CD8-positive, alpha-beta memory T cell (primary cell): Measurements from ENCODE around the gene IMPA2. TPM values are rescaled to one million over a fixed set of nuclear protein-coding genes. Genes with fewer than 3 reads are reported as not detected.
"Not testable (repeated sequence)": the region's sequence is repeated elsewhere in the genome, so short reads cannot be mapped to it uniquely, and the experiment has no call there.

ENCODE experiments used
- CTCF ChIA-PET: fragments of 350-600 bp; sonication (Branson Sonifier 250); formaldehyde crosslinking; loops from one replicate; lab custom pipeline; 2021; ENCODE audit warnings: antibody characterized with exemption; lab: Charles Lee
- POLR2A ChIA-PET: fragments of 350-600 bp; sonication (Branson Sonifier 250); formaldehyde crosslinking; loops from one replicate; lab custom pipeline; 2021; ENCODE audit warnings: antibody characterized with exemption; lab: Charles Lee
- DNase-seq, 5 donors: peaks; one replicate each; pipeline versions ENCODE4 v3.0.0 to v3.0.0-alpha.2; 2020 to 2022; ENCODE audit warnings: mixed read lengths in 1 of 5
- H3K27ac ChIP-seq: one replicate; pipeline ENCODE4 v1.7.0; 2013; ENCODE audit warnings: low read depth, mild to moderate bottlenecking, low read length, moderate library complexity
- H3K27me3 ChIP-seq: 2 replicates; pipeline ENCODE4 v1.7.0; 2013; ENCODE audit warnings: low read length, mild to moderate bottlenecking; ENCODE audit not compliant: insufficient read depth, poor library complexity, severe bottlenecking
- H3K36me3 ChIP-seq: 2 replicates; pipeline ENCODE4 v1.7.0; 2013; ENCODE audit warnings: mild to moderate bottlenecking, low read length, moderate library complexity; ENCODE audit not compliant: insufficient read depth
- H3K4me1 ChIP-seq: 2 replicates; pipeline ENCODE4 v1.7.0; 2013; ENCODE audit warnings: mild to moderate bottlenecking, low read length, moderate library complexity; ENCODE audit not compliant: insufficient read depth
- H3K4me3 ChIP-seq: 2 replicates; pipeline ENCODE4 v1.7.0; 2013; ENCODE audit warnings: mild to moderate bottlenecking, low read length
- H3K9me3 ChIP-seq: 2 replicates; pipeline ENCODE4 v1.7.0; 2013; ENCODE audit warnings: mild to moderate bottlenecking, low read length
- H3K27ac Mint-ChIP-seq, 8 donors: one replicate each; pipeline ENCODE4 v1.8.0; 2020 to 2021; ENCODE audit warnings: mixed read lengths in 8 of 8, mild to moderate bottlenecking in 6 of 8, inconsistent platforms in 3 of 8, moderate library complexity in 3 of 8
- H3K27me3 Mint-ChIP-seq, 2 donors: one replicate each; pipeline ENCODE4 v1.8.0; 2020 to 2021; ENCODE audit warnings: mixed read lengths in 2 of 2, mild to moderate bottlenecking in 1 of 2, moderate library complexity in 1 of 2
- H3K36me3 Mint-ChIP-seq, 3 donors: one replicate each; pipeline ENCODE4 v1.8.0; 2020 to 2021; ENCODE audit warnings: mixed read lengths in 3 of 3, inconsistent platforms in 1 of 3, mild to moderate bottlenecking in 1 of 3
- H3K4me1 Mint-ChIP-seq, 3 donors: one replicate each; pipeline ENCODE4 v1.8.0; 2020 to 2021; ENCODE audit warnings: mixed read lengths in 3 of 3, inconsistent platforms in 1 of 3, mild to moderate bottlenecking in 1 of 3
- H3K4me3 Mint-ChIP-seq, 7 donors: one replicate each; pipeline ENCODE4 v1.8.0; 2020 to 2021; ENCODE audit warnings: mixed read lengths in 7 of 7, mild to moderate bottlenecking in 6 of 7, moderate library complexity in 4 of 7, inconsistent platforms in 2 of 7
- H3K9me3 Mint-ChIP-seq, 5 donors: one replicate each; pipeline ENCODE4 v1.8.0; 2020 to 2022; ENCODE audit warnings: mixed read lengths in 5 of 5, mild to moderate bottlenecking in 3 of 5, moderate library complexity in 2 of 5, inconsistent platforms in 1 of 5
- polyA plus RNA-seq: library from polyadenylated mRNA; unstranded; fragments of 300-500 nt; fragmentation: Illumina TruSeq; gene quantifications from one replicate; pipeline ENCODE4 v1.2.3, GENCODE V29; 2021
- total RNA-seq, 2 experiments: library from RNA; stranded (reverse); gene quantifications; one replicate each; pipeline ENCODE4 v1.2.3, GENCODE V29; 2021

Gene IMPA2
- total and polyA plus RNA-seq, 3 experiments from 2014 or later = 6.2 to 14.0 (median 13.3) TPM

DNA sequence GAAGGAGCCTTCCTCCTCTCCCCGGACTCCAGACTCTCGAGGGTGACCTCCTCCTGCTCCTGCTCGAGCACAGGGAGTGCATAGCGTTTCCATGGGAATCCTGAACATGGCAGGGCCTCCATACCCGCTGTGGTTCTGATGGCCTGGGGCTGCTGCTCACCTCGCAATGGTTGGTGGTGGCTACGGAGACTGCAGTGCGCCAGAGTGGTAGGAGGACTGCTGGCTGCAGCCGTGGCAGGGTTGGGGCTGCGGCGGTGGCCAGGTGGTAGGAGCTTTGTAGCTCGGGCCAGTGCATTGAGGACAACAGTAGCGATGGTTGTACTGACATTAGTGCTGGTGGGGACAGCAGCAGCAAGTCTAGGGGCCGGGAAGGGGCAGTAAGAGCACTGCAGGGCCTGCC is 80.4 kb downstream of the IMPA2 start:
- H3K4me3 ChIP-seq = no peak overlapping the region
- H3K27me3 Mint-ChIP-seq = peaks cover 0 to 4% of the 10 kb centered on the region in 2 donors
- H3K27me3 ChIP-seq = no peaks in the 10 kb centered on the region
- no peak overlapping the region for H3K27ac Mint-ChIP-seq
- POLR2A ChIA-PET = no interaction called here
- no peaks in the 10 kb centered on the region for H3K4me1 ChIP-seq
- H3K36me3 Mint-ChIP-seq = no peaks in the 10 kb centered on the region
- no peaks in the 10 kb centered on the region for H3K9me3 Mint-ChIP-seq
- no peaks in the 10 kb centered on the region for H3K36me3 ChIP-seq
- DNase-seq = no peak
- no peaks in the 10 kb centered on the region for H3K9me3 ChIP-seq
- no peak overlapping the region for H3K4me3 Mint-ChIP-seq
- CTCF ChIA-PET = no interaction called here
- H3K4me1 Mint-ChIP-seq = no peaks in the 10 kb centered on the region
- H3K27ac ChIP-seq = no peak overlapping the region

DNA sequence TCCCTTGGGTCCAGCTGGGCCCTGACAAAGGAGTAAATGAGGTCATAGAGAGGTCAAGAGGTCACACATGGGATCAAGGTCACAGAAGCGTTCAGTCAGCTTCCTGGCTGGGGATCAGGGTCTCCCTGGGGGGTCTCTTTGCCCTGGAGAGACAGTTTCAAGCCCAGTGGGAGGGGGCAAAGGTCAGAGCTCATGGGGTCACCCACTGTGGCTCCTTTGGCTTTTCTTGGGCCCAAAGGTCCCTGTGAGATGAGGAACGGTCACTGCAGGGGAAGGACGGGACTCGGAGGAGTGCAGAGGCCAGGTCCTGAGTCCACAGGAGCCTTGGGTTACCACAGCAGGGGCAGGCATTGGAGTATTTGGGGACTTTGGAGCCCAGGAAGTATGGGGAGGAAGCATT is 81.7 kb downstream of the IMPA2 start:
- H3K9me3 Mint-ChIP-seq = no peaks in the 10 kb centered on the region
- ChIA-PET POLR2A (no interaction called here), CTCF (no interaction called here)
- no peaks in the 10 kb centered on the region for H3K36me3 Mint-ChIP-seq
- no peaks in the 10 kb centered on the region for H3K4me1 ChIP-seq
- H3K4me3 ChIP-seq = no peak overlapping the region
- H3K36me3 ChIP-seq = no peaks in the 10 kb centered on the region
- no peaks in the 10 kb centered on the region for H3K9me3 ChIP-seq
- no peak overlapping the region for H3K4me3 Mint-ChIP-seq
- H3K27me3 Mint-ChIP-seq = peaks cover 0 to 4% of the 10 kb centered on the region in 2 donors
- no peaks in the 10 kb centered on the region for H3K27me3 ChIP-seq
- H3K27ac Mint-ChIP-seq = no peak overlapping the region
- H3K27ac ChIP-seq = no peak overlapping the region
- no peak for DNase-seq
- H3K4me1 Mint-ChIP-seq = no peaks in the 10 kb centered on the region

GRCh38 chr18:12064086-12064763 is 82.9 kb downstream of the IMPA2 start:
- Mint-ChIP-seq H3K9me3 (no peaks in the 10 kb centered on the region), H3K27ac (no peak overlapping the region), H3K4me1 (no peaks in the 10 kb centered on the region), H3K36me3 (no peaks in the 10 kb centered on the region), H3K27me3 (peaks cover 7 to 10% of the 10 kb centered on the region in 2 donors), H3K4me3 (no peak overlapping the region)
- ChIA-PET POLR2A (no interaction called here), CTCF (no interaction called here)
- H3K4me3 ChIP-seq = no peak overlapping the region
- no peak for DNase-seq
- H3K27me3 ChIP-seq = no peaks in the 10 kb centered on the region
- no peaks in the 10 kb centered on the region for H3K4me1 ChIP-seq
- no peaks in the 10 kb centered on the region for H3K9me3 ChIP-seq
- H3K27ac ChIP-seq = no peak overlapping the region
- no peaks in the 10 kb centered on the region for H3K36me3 ChIP-seq

DNA sequence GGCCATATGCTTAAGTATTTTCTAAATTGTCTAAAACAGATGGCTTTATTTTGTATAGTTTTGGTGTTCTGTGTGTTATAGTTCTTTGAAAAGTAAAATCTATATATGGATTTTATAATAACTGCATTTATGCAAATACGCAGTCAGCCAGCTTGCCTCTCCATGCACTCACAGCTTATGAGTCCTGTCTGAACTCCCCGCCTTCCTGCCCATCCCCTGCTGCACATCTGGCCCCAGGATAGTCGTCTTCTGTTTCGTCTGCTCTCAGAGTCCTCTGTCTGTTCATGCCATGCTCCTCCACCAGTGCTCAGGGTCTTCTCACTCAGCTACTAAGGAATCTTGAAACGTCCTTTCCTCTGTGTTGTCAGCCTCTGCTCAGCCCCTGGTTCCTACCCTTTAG is 84.1 kb downstream of the IMPA2 start:
- no peaks in the 10 kb centered on the region for H3K4me1 Mint-ChIP-seq
- ChIA-PET CTCF (no interaction called here), POLR2A (no interaction called here)

GRCh38 chr18:12066910-12067511 is 85.7 kb downstream of the IMPA2 start:
- ChIA-PET CTCF (no interaction called here), POLR2A (no interaction called here)
- H3K9me3 Mint-ChIP-seq = no peaks in the 10 kb centered on the region
- peaks cover 8 to 19% of the 10 kb centered on the region in 2 donors for H3K27me3 Mint-ChIP-seq
- DNase-seq = no peak
- H3K4me3 Mint-ChIP-seq = no peak overlapping the region
- no peak overlapping the region for H3K27ac Mint-ChIP-seq
- no peaks in the 10 kb centered on the region for H3K36me3 Mint-ChIP-seq
- Histone ChIP-seq H3K27ac (no peak overlapping the region), H3K36me3 (no peaks in the 10 kb centered on the region), H3K27me3 (no peaks in the 10 kb centered on the region), H3K4me1 (no peaks in the 10 kb centered on the region), H3K4me3 (no peak overlapping the region), H3K9me3 (no peaks in the 10 kb centered on the region)
- no peaks in the 10 kb centered on the region for H3K4me1 Mint-ChIP-seq

More for the DNA sequence above, 84.1 kb downstream of the IMPA2 start:
- Mint-ChIP-seq H3K36me3 (no peaks in the 10 kb centered on the region), H3K27me3 (peaks cover 8 to 15% of the 10 kb centered on the region in 2 donors), H3K27ac (no peak overlapping the region), H3K9me3 (no peaks in the 10 kb centered on the region), H3K4me3 (no peak overlapping the region)
- Histone ChIP-seq H3K36me3 (no peaks in the 10 kb centered on the region), H3K4me3 (no peak overlapping the region), H3K4me1 (no peaks in the 10 kb centered on the region), H3K9me3 (no peaks in the 10 kb centered on the region), H3K27me3 (no peaks in the 10 kb centered on the region), H3K27ac (no peak overlapping the region)
- no peak for DNase-seq

DNA sequence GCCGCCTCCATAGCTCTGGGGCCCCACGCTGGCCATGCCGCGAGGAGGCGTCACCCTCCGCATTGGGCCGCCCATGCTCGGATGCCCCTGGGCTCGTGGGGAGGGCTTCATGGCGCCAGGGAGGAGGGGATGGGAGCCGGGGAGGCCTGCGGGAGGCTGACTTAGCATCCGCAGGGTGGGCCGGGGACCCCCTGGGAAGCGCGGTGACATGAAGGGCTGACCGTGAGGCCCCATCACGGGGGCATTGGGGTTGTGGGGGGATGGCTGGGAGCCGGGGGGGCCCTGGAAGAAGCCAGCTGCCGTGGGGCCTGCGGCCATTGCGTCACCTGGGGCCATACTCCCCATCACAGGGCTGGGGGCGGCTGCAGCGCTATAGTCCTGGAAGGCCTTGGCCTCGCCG is 86.4 kb downstream of the IMPA2 start:
- DNase-seq = no peak
- Histone ChIP-seq H3K4me1 (no peaks in the 10 kb centered on the region), H3K9me3 (no peaks in the 10 kb centered on the region), H3K27ac (no peak overlapping the region), H3K36me3 (no peaks in the 10 kb centered on the region), H3K27me3 (no peaks in the 10 kb centered on the region), H3K4me3 (no peak overlapping the region)
- POLR2A ChIA-PET = no interaction called here
- CTCF ChIA-PET = no interaction called here
- Mint-ChIP-seq H3K27ac (no peak overlapping the region), H3K9me3 (no peaks in the 10 kb centered on the region), H3K36me3 (no peaks in the 10 kb centered on the region), H3K4me3 (no peak overlapping the region), H3K27me3 (peaks cover 8 to 19% of the 10 kb centered on the region in 2 donors), H3K4me1 (no peaks in the 10 kb centered on the region)

DNA sequence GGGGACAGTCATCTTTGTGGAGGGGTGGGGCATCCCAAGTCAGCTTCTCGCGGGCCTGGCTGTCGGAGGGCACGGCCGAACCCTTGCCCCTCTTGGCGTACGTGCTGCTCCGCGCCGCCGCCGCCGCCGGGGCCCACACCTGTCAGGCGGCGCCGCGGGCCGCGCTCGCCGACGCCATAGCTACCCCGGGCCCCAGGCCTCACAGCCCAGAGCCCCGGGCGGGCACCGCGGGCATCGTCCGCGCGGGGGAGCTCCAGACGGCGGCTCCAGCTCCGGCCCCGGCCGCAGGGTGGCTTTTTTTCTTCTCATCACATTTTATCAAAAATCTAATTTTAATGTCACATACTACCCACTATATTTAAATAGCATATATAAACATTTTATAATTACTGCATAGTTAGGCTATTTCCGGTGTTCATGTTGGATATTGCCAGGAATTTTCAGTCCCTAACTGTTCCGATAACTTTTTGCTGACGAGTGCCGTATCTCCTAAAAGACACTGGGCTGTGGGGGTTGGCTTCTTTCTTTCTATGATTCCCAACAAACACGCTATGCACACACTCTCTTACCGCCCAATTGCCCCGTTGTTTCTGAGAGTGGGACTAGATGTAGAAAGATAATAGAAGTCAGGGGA is 87.1 kb downstream of the IMPA2 start:
- not testable (repeated sequence) for DNase-seq, H3K4me3 Mint-ChIP-seq

GRCh38 chr18:12068950-12069320 is 87.6 kb downstream of the IMPA2 start:
- CTCF ChIA-PET = no interaction called here

More for the DNA sequence above, 87.1 kb downstream of the IMPA2 start:
- H3K4me1 Mint-ChIP-seq, H3K27ac Mint-ChIP-seq, H3K9me3 ChIP-seq, H3K4me3 ChIP-seq, H3K27me3 ChIP-seq, H3K36me3 ChIP-seq, CTCF ChIA-PET, H3K27ac ChIP-seq, H3K9me3 Mint-ChIP-seq, H3K4me1 ChIP-seq, POLR2A ChIA-PET, H3K36me3 Mint-ChIP-seq: not testable (repeated sequence)
- peaks cover 8 to 19% of the 10 kb centered on the region in 2 donors for H3K27me3 Mint-ChIP-seq

More at GRCh38 chr18:12068950-12069320, 87.6 kb downstream of the IMPA2 start:
- Histone ChIP-seq H3K9me3 (no peaks in the 10 kb centered on the region), H3K36me3 (no peaks in the 10 kb centered on the region), H3K27ac (no peak overlapping the region), H3K4me1 (no peaks in the 10 kb centered on the region), H3K27me3 (no peaks in the 10 kb centered on the region), H3K4me3 (no peak overlapping the region)
- Mint-ChIP-seq H3K4me1 (no peaks in the 10 kb centered on the region), H3K27me3 (peaks cover 8 to 19% of the 10 kb centered on the region in 2 donors), H3K36me3 (no peaks in the 10 kb centered on the region), H3K4me3 (no peak overlapping the region), H3K27ac (no peak overlapping the region), H3K9me3 (no peaks in the 10 kb centered on the region)
- POLR2A ChIA-PET = no interaction called here
- DNase-seq = no peak
